Vagina (tissue), 2 donors: Measurements from ENCODE around the gene HSD3B2. TPM values are rescaled to one million over a fixed set of nuclear protein-coding genes. Genes with fewer than 3 reads are reported as not detected.

Experiments
- DNase-seq, 2 donors: peaks; one replicate each; pipeline ENCODE4 v3.0.0-alpha.2; 2017; ENCODE audit errors: extremely low spot score in 2 of 2
- H3K27ac ChIP-seq: fragments of 200-600 bp; sonication (generic); one replicate; pipeline ENCODE4 v1.5.1; 2019
- H3K27me3 ChIP-seq: fragments of 200-600 bp; sonication (generic); one replicate; pipeline ENCODE4 v1.5.1; 2019
- H3K36me3 ChIP-seq, 2 donors: fragments of 200-600 bp; sonication (generic); one replicate each; pipeline ENCODE4 v1.5.1; 2017 to 2019
- H3K4me1 ChIP-seq: fragments of 200-600 bp; sonication (generic); one replicate; pipeline ENCODE4 v1.5.1; 2019
- H3K4me3 ChIP-seq, 2 donors: fragments of 200-600 bp; sonication (generic); 1 replicate in 1 of 2; 2 replicates in 1 of 2; pipeline ENCODE4 v1.5.1; 2016 to 2019
- H3K9me3 ChIP-seq: fragments of 200-600 bp; sonication (generic); one replicate; pipeline ENCODE4 v1.5.1; 2019
- POLR2A ChIP-seq, 2 donors: fragments of 450-650 bp; IDR thresholded peaks; one replicate each; pipeline ENCODE4 v1.6.1; 2017; ENCODE audit warnings: antibody characterized with exemption in 2 of 2, mild to moderate bottlenecking in 2 of 2, moderate library complexity in 2 of 2
- POLR2AphosphoS5 ChIP-seq, 2 donors: sonication (generic); formaldehyde crosslinking; IDR thresholded peaks; one replicate each; pipeline ENCODE4 v1.9.0; 2017; ENCODE audit warnings: antibody characterized with exemption in 2 of 2, mild to moderate bottlenecking in 2 of 2, low read depth in 1 of 2; ENCODE audit not compliant: insufficient read depth in 1 of 2
- intact Hi-C: fragments of 100-400 bp; cut with DNase I; formaldehyde crosslinking; loops from one replicate; pipeline ENCODE4 v1.15.1; 2023
- total RNA-seq: library from RNA; depleted of rRNA; stranded (reverse); fragments of >200 nt; gene quantifications from one replicate; pipeline ENCODE4 v1.2.3, GENCODE V29; 2016
- TF ChIP-seq, protein P1 (sequence below), 3 experiments: fragments of 450-650 bp in 2 of 3; fragments of 200-600 bp in 1 of 3; sonication (generic) in 1 of 3; IDR thresholded peaks; one replicate each; pipeline ENCODE4 v1.5.1; 2017 to 2019; ENCODE audit warnings: antibody characterized with exemption in 3 of 3, mild to moderate bottlenecking in 2 of 3, moderate library complexity in 2 of 3

HSD3B2 gene
- total RNA-seq, 1 donor from 2014 or later: 10.1 TPM

DNA sequence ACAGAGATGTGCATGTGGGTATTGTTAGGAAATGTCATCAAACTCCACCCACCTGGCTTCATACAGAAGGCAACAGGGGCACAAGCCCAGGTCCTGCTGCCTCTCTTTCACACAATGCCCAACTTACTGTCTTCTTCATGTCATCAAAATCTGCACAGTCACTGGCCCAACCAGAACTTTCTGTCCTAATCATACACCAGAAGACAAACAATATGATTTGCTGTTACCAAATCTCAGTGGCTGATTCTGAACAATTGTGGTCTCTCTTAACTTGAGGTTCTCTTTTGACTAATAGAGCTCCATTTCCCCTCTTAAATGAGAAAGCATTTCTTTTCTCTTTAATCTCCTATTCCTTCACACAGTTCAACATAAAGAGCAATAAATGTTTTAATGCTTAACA lies 7.7 kb downstream of the HSD3B2 start:
- Histone ChIP-seq H3K4me1 (no peaks in the 10 kb centered on the region), H3K4me3 (no peak overlapping the region), H3K27me3 (no peaks in the 10 kb centered on the region), H3K36me3 (no peaks in the 10 kb centered on the region), H3K27ac (no peak overlapping the region), H3K9me3 (no peaks in the 10 kb centered on the region)
- TF ChIP-seq, protein P1, sequence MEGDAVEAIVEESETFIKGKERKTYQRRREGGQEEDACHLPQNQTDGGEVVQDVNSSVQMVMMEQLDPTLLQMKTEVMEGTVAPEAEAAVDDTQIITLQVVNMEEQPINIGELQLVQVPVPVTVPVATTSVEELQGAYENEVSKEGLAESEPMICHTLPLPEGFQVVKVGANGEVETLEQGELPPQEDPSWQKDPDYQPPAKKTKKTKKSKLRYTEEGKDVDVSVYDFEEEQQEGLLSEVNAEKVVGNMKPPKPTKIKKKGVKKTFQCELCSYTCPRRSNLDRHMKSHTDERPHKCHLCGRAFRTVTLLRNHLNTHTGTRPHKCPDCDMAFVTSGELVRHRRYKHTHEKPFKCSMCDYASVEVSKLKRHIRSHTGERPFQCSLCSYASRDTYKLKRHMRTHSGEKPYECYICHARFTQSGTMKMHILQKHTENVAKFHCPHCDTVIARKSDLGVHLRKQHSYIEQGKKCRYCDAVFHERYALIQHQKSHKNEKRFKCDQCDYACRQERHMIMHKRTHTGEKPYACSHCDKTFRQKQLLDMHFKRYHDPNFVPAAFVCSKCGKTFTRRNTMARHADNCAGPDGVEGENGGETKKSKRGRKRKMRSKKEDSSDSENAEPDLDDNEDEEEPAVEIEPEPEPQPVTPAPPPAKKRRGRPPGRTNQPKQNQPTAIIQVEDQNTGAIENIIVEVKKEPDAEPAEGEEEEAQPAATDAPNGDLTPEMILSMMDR (IDR thresholded peaks at IDR 0.05): no peak
- no peak for DNase-seq
- intact Hi-C loops: no loop called here

GRCh38 chr1:119428991-119429390 lies 14.0 kb downstream of the HSD3B2 start:
- Histone ChIP-seq H3K27me3 (no peaks in the 10 kb centered on the region), H3K27ac (no peak overlapping the region), H3K36me3 (no peaks in the 10 kb centered on the region), H3K4me1 (no peaks in the 10 kb centered on the region), H3K4me3 (no peak overlapping the region), H3K9me3 (no peaks in the 10 kb centered on the region)
- TF ChIP-seq POLR2A (IDR thresholded peaks at IDR 0.05): no peak
- TF ChIP-seq POLR2AphosphoS5 (IDR thresholded peaks at IDR 0.05; ENCODE audit: insufficient read depth in 1 of 2, low read depth in 1 of 2): no peak
- TF ChIP-seq, protein P1 (IDR thresholded peaks at IDR 0.05): no peak
- DNase-seq: no peak
- intact Hi-C loops: no loop called here

- Histone ChIP-seq H3K27me3 (no peaks in the 10 kb centered on the region), H3K4me1 (no peaks in the 10 kb centered on the region), H3K4me3 (no peak overlapping the region), H3K27ac (no peak overlapping the region), H3K9me3 (no peaks in the 10 kb centered on the region), H3K36me3 (no peaks in the 10 kb centered on the region)
- no peak for TF ChIP-seq POLR2A (IDR thresholded peaks at IDR 0.05)
- TF ChIP-seq, protein P1 (IDR thresholded peaks at IDR 0.05): no peak
- TF ChIP-seq POLR2AphosphoS5 (IDR thresholded peaks at IDR 0.05; ENCODE audit: insufficient read depth in 1 of 2, low read depth in 1 of 2): no peak
- no peak for DNase-seq
- intact Hi-C loops: no loop called here
These were observed 14.7 kb downstream of the HSD3B2 start for GRCh38 chr1:119429687-119430086.

DNA sequence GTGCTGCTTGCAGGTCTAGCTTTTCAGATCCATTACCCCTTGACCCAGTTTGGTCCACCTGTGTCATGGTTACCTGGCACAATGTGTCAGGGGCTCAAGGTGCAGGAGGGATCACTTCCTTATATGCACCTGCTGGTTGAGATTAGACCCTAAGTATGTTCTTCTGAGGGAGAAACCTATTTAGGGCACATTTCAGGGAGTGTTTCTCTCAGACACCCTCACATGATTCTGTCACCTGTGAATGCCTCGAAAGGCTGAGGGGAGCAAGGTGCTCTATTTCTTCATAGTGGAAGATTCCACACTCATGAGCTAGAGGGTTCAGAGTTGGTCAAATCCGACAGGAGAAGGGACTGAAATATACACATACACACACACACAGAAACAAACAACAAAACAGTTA lies 15.5 kb downstream of the HSD3B2 start:
- H3K4me1 ChIP-seq: no peaks in the 10 kb centered on the region
- no peak for TF ChIP-seq POLR2A (IDR thresholded peaks at IDR 0.05)
- TF ChIP-seq POLR2AphosphoS5 (IDR thresholded peaks at IDR 0.05; ENCODE audit: insufficient read depth in 1 of 2, low read depth in 1 of 2): no peak
- TF ChIP-seq, protein P1 (IDR thresholded peaks at IDR 0.05): no peak
- H3K4me3 ChIP-seq: no peak overlapping the region

DNA sequence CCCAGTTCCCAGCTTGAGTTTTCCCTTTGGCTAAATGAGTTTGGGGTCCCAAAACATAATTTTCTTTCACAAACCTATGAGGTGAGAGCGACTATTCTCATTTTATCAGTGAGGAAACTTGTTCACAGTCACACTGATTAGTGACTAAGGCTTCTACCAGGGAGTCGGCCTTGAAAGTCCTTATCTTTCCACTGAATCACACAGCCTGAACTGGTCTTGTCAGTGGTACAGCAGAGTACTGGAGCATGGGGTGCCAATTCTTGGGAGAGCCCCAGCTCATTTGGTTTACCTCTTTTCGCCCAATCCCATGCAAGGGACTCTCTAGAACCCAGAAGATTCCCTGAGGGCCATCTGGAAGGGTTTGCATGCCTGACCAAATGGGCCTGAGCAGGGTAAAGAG lies 16.9 kb downstream of the HSD3B2 start:
- no peak overlapping the region for H3K4me3 ChIP-seq
- H3K27ac ChIP-seq: no peak overlapping the region
- no peaks in the 10 kb centered on the region for H3K4me1 ChIP-seq
- H3K27me3 ChIP-seq: no peaks in the 10 kb centered on the region
- H3K36me3 ChIP-seq: no peaks in the 10 kb centered on the region
- no peak for DNase-seq
- intact Hi-C loops: no loop called here
- no peaks in the 10 kb centered on the region for H3K9me3 ChIP-seq
- no peak for TF ChIP-seq POLR2AphosphoS5 (IDR thresholded peaks at IDR 0.05; ENCODE audit: insufficient read depth in 1 of 2, low read depth in 1 of 2)
- TF ChIP-seq, protein P1 (IDR thresholded peaks at IDR 0.05): no peak
- TF ChIP-seq POLR2A (IDR thresholded peaks at IDR 0.05): no peak

More for the DNA sequence above, 15.5 kb downstream of the HSD3B2 start:
- Histone ChIP-seq H3K9me3 (no peaks in the 10 kb centered on the region), H3K27ac (no peak overlapping the region), H3K36me3 (no peaks in the 10 kb centered on the region), H3K27me3 (no peaks in the 10 kb centered on the region)
- DNase-seq: no peak
- intact Hi-C loops: no loop called here
